ENCODE results near the gene PRPSAP1. TPM values are rescaled to one million over a fixed set of nuclear protein-coding genes. Genes with fewer than 3 reads are reported as not detected.

PRPSAP1 gene
- total and polyA plus RNA-seq, 12 donors = 26.0 to 79.3 (median 43.1) TPM

DNA sequence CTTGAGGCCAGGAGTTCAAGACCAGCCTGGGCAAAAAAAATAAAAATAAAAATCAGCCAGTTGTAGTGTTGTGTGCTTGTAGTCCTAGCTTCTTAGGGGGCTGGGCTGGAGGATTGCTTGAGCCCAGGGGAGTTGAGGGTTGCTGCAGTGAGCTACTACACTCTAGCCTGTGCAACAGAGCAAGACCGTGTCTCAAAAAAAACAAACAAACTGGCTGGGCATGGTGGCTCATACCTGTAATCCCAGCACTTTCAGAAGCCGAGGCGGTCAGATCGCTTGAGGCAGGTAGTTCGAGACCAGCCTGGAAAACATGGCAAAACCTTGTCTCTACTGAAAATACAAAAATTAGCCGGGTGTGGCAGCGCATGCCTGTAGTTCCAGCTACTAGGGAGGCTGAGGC lies 93.5 kb downstream of the PRPSAP1 start:
- Histone ChIP-seq H3K4me3 (no peak overlapping the region), H3K4me1 (replicated peaks in 1 of 2) (peaks cover 12 to 15% of the 10 kb centered on the region in 2 donors), H3K27ac (no peak overlapping the region), H3K9me3 (replicated peaks in 1 of 3) (no peaks in the 10 kb centered on the region), H3K36me3 (replicated peaks in 1 of 2) (no peaks in the 10 kb centered on the region), H3K27me3 (no peaks in the 10 kb centered on the region)
- intact Hi-C loops (cut with DNase I) = no loop called here
- 92 to 95% (median 94%) methylated on average over 7 of the region's 7 CpGs for WGBS, 4 donors
- TF ChIP-seq POLR2A (IDR thresholded peaks at IDR 0.05) = no peak
- no peak for DNase-seq

Small RNA genes lying within 50 kb of the gene (small RNA-seq; reads per million reads assigned to genes)
- 0 reads per million in 2 donors for gene RF00019
- 0 reads per million in 2 donors for gene RNU6-24P

Other genes starting within 250 kb of the PRPSAP1 start
- gene FOXJ1, start 212.7 kb downstream of the PRPSAP1 start, total RNA-seq = under 1 TPM in 2 of 9 donors, not detected in 7; 0.06 to 0.18 TPM
- gene FOXJ1, start 212.7 kb downstream of the PRPSAP1 start, polyA plus RNA-seq = under 1 TPM in 1 of 3 donors, not detected in 2; 0.07 TPM
- 1 to 10 TPM; 2.3 to 6.1 (median 4.7) TPM for gene RNF157, start 113.4 kb downstream of the PRPSAP1 start, total RNA-seq
- 1 to 10 TPM; 3.0 to 4.7 (median 4.1) TPM for gene RNF157, start 113.4 kb downstream of the PRPSAP1 start, polyA plus RNA-seq
- gene UBALD2, start 88.6 kb downstream of the PRPSAP1 start, total RNA-seq = 10 to 100 TPM in 6 of 9 donors, 1 to 10 TPM in 3; 5.4 to 71.2 (median 12.9) TPM
- 10 to 100 TPM in 2 of 3 donors, 1 to 10 TPM in 1; 5.2 to 18.2 (median 15.6) TPM for gene UBALD2, start 88.6 kb downstream of the PRPSAP1 start, polyA plus RNA-seq
- 1 to 10 TPM in 6 of 9 donors, under 1 TPM in 3; 0.12 to 3.4 (median 1.4) TPM for gene QRICH2, start 45.6 kb downstream of the PRPSAP1 start, total RNA-seq
- gene QRICH2, start 45.6 kb downstream of the PRPSAP1 start, polyA plus RNA-seq = 10 to 100 TPM in 1 of 3 donors, 1 to 10 TPM in 1, under 1 TPM in 1; 0.09 to 14.2 (median 4.8) TPM
- gene SPHK1, start 30.7 kb upstream of the PRPSAP1 start, total RNA-seq = 10 to 100 TPM in 2 of 9 donors, 1 to 10 TPM in 6, under 1 TPM in 1; 0.61 to 15.3 (median 3.7) TPM
- 10 to 100 TPM in 2 of 3 donors, under 1 TPM in 1; 0.53 to 14.0 (median 10.3) TPM for gene SPHK1, start 30.7 kb upstream of the PRPSAP1 start, polyA plus RNA-seq
- 10 to 100 TPM; 10.4 to 21.8 (median 17.3) TPM for gene UBE2O, start 99.2 kb upstream of the PRPSAP1 start, total RNA-seq
- 10 to 100 TPM in 2 of 3 donors, 1 to 10 TPM in 1; 9.8 to 21.3 (median 12.4) TPM for gene UBE2O, start 99.2 kb upstream of the PRPSAP1 start, polyA plus RNA-seq
- not detected for gene AANAT, start 113.7 kb upstream of the PRPSAP1 start, total RNA-seq
- under 1 TPM in 2 of 3 donors, not detected in 1; 0.30 to 0.40 TPM for gene AANAT, start 113.7 kb upstream of the PRPSAP1 start, polyA plus RNA-seq
- gene RHBDF2, start 147.5 kb upstream of the PRPSAP1 start, total RNA-seq = 100 to 1,000 TPM in 1 of 9 donors, 10 to 100 TPM in 7, 1 to 10 TPM in 1; 9.9 to 156 (median 43.6) TPM
- 10 to 100 TPM in 2 of 3 donors, 1 to 10 TPM in 1; 4.9 to 39.3 (median 19.1) TPM for gene RHBDF2, start 147.5 kb upstream of the PRPSAP1 start, polyA plus RNA-seq
- gene CYGB, start 183.8 kb upstream of the PRPSAP1 start, total RNA-seq = 10 to 100 TPM in 7 of 9 donors, 1 to 10 TPM in 2; 6.3 to 18.1 (median 13.9) TPM
- 10 to 100 TPM in 2 of 3 donors, 1 to 10 TPM in 1; 7.8 to 38.3 (median 32.1) TPM for gene CYGB, start 183.8 kb upstream of the PRPSAP1 start, polyA plus RNA-seq
- gene PRCD, start 186.1 kb upstream of the PRPSAP1 start, total RNA-seq = 1 to 10 TPM in 7 of 9 donors, not detected in 2; 1.5 to 9.5 (median 3.0) TPM
- 10 to 100 TPM in 2 of 3 donors, 1 to 10 TPM in 1; 4.5 to 37.2 (median 14.3) TPM for gene PRCD, start 186.1 kb upstream of the PRPSAP1 start, polyA plus RNA-seq
- 10 to 100 TPM in 2 of 9 donors, 1 to 10 TPM in 6, under 1 TPM in 1; 0.50 to 37.8 (median 6.0) TPM for gene ST6GALNAC2, start 231.9 kb upstream of the PRPSAP1 start, total RNA-seq
- gene ST6GALNAC2, start 231.9 kb upstream of the PRPSAP1 start, polyA plus RNA-seq = 1 to 10 TPM; 3.4 to 4.3 (median 3.8) TPM

All from adrenal gland (tissue), 12 donors.